Measurements from ENCODE around the gene MVK. TPM values are rescaled to one million over a fixed set of nuclear protein-coding genes. Genes with fewer than 3 reads are reported as not detected.

The MVK gene
- total RNA-seq, 1 donor from 2014 or later: 53.6 TPM

DNA sequence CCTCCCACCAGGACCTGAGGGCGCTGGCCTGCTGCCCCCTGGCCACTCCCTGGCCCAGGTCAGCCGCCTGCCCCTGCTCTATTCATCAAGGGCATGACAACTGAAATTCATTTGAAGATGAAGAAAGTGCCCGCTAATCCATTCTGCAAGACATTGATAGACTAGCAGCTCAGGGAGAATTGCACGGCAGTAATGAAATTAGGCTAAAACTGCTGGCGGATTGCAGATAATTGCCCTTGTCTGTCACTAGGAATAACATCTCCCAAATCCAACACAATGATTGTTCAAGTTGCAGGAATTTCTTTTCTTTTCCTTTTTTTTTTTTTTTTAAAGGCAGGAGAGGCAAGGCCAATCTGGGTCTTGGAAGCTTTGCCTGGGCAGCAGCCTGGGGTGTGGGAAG, 44.5 kb downstream of the MVK start:
- no peak for DNase-seq
- Mint-ChIP-seq H3K27ac (ENCODE audit: unreplicated experiment) (no peak overlapping the region), H3K4me3 (ENCODE audit: unreplicated experiment) (no peak overlapping the region), H3K9me3 (ENCODE audit: unreplicated experiment) (no peaks in the 10 kb centered on the region), H3K27me3 (ENCODE audit: unreplicated experiment) (peaks cover 3% of the 10 kb centered on the region), H3K4me1 (ENCODE audit: low read depth, unreplicated experiment) (peaks cover 4% of the 10 kb centered on the region), H3K36me3 (ENCODE audit: unreplicated experiment) (no peaks in the 10 kb centered on the region)
- TF ChIP-seq, protein P1, sequence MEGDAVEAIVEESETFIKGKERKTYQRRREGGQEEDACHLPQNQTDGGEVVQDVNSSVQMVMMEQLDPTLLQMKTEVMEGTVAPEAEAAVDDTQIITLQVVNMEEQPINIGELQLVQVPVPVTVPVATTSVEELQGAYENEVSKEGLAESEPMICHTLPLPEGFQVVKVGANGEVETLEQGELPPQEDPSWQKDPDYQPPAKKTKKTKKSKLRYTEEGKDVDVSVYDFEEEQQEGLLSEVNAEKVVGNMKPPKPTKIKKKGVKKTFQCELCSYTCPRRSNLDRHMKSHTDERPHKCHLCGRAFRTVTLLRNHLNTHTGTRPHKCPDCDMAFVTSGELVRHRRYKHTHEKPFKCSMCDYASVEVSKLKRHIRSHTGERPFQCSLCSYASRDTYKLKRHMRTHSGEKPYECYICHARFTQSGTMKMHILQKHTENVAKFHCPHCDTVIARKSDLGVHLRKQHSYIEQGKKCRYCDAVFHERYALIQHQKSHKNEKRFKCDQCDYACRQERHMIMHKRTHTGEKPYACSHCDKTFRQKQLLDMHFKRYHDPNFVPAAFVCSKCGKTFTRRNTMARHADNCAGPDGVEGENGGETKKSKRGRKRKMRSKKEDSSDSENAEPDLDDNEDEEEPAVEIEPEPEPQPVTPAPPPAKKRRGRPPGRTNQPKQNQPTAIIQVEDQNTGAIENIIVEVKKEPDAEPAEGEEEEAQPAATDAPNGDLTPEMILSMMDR (IDR thresholded peaks at IDR 0.05; ENCODE audit: partially characterized antibody, unreplicated experiment): no peak

DNA sequence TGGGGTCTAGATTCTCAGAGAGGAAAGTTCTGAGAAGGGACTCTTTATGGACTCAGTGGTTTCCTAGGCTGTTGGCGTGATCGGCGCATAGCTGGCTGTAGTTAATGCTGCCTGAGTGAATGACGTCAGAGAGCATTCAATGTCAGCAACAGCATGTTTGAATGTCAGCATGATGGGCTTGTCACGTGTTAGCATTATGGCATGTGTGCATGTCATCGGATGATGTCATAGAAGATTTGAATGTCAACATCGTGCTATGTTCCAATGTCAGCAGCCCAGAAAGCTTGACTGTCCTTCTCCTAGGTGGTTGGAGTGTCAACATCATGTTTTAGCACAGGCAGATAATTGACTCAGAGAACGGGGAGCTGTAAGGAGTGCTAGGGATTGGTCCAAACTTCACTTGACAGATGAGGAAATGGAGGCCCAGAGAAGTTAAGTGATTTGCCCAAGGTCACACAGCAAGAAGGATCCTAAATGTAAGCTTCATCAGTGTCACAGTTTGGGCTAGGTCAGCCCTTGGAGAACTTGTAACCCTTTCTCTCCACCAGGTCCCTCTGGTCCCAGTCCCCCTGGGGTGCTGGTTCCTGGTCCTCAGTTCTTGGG, 45.5 kb downstream of the MVK start:
- TF ChIP-seq, protein P1 (IDR thresholded peaks at IDR 0.05; ENCODE audit: partially characterized antibody, unreplicated experiment): no peak
- Mint-ChIP-seq H3K36me3 (ENCODE audit: unreplicated experiment) (no peaks in the 10 kb centered on the region), H3K4me3 (ENCODE audit: unreplicated experiment) (no peak overlapping the region), H3K4me1 (ENCODE audit: low read depth, unreplicated experiment) (no peaks in the 10 kb centered on the region), H3K27ac (ENCODE audit: unreplicated experiment) (no peak overlapping the region), H3K27me3 (ENCODE audit: unreplicated experiment) (peaks cover 5% of the 10 kb centered on the region), H3K9me3 (ENCODE audit: unreplicated experiment) (no peaks in the 10 kb centered on the region)
- DNase-seq: no peak

DNA sequence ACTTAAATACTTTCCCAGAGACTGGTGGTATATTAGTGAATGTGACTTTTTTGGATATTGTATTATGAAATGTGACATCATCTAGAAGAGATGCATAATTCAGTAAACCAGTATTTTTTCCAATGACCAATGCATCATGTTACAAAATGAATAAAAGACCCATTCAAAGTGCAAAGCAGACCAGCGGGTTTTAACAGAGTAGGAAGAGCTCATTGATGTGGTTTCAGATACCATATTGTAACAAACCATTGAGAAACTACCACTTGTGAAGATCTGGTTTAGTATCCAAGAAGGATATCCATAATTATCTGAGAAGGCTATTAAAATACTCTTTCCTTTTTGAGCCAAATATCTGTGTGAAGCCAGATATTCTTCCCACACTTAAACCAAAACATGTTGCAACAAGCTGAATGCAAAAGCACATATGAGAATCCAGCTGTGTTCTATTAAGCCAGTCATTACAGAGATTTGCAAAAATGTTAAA, 47.7 kb downstream of the MVK start:
- DNase-seq: no peak
- Mint-ChIP-seq H3K27me3 (ENCODE audit: unreplicated experiment) (peaks cover 5% of the 10 kb centered on the region), H3K4me1 (ENCODE audit: low read depth, unreplicated experiment) (peaks cover 4% of the 10 kb centered on the region), H3K27ac (ENCODE audit: unreplicated experiment) (no peak overlapping the region), H3K4me3 (ENCODE audit: unreplicated experiment) (no peak overlapping the region), H3K9me3 (ENCODE audit: unreplicated experiment) (no peaks in the 10 kb centered on the region), H3K36me3 (ENCODE audit: unreplicated experiment) (no peaks in the 10 kb centered on the region)
- TF ChIP-seq, protein P1 (IDR thresholded peaks at IDR 0.05; ENCODE audit: partially characterized antibody, unreplicated experiment): no peak

DNA sequence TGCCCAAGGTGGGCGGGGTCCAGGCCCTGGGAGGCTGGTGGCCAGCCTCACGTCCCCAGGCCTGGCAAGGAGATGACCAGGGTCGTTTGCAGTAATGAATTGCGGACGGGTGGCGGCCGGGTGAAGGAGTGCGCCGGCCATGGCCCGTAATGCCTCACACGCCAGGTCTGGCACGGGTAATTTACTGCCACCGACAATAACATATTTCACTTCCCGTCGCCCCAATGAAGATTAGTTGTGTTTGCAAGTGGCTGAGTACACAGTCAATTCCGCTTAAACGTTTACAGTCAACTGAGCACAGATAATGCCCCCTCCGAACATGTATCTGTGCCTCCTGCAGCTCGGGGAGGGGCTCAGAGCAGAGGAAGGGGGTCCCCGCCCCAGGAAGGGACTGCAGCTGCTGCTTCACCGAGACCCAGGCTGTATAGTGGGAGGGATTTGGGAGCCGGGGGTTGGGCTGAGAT, 48.3 kb downstream of the MVK start:
- Mint-ChIP-seq H3K27me3 (ENCODE audit: unreplicated experiment) (peaks cover 5% of the 10 kb centered on the region), H3K9me3 (ENCODE audit: unreplicated experiment) (no peaks in the 10 kb centered on the region), H3K27ac (ENCODE audit: unreplicated experiment) (no peak overlapping the region), H3K4me1 (ENCODE audit: low read depth, unreplicated experiment) (peaks cover 4% of the 10 kb centered on the region), H3K36me3 (ENCODE audit: unreplicated experiment) (no peaks in the 10 kb centered on the region), H3K4me3 (ENCODE audit: unreplicated experiment) (no peak overlapping the region)
- no peak for DNase-seq
- TF ChIP-seq, protein P1 (IDR thresholded peaks at IDR 0.05; ENCODE audit: partially characterized antibody, unreplicated experiment): no peak

DNA sequence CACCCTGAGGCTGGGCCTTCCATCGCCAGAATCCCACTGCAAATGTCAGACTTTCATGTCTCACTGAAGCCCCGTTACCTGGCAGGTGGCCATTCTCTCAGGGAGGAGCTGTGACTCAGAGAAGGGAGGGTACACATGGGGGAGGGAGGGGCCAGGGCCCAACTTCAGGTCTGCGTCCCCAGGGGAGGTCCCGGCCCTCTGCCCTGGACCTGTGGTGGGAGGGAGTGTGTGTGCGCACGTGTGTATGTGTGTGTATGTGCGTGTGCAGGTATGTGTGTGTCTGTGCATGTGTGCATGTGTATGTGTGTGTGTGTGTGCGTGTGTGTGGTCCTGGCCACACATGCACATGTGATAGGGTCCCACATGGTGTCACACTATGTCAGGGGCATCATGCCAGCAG, 50.9 kb downstream of the MVK start:
- Mint-ChIP-seq H3K4me1 (ENCODE audit: low read depth, unreplicated experiment) (peaks cover 4% of the 10 kb centered on the region), H3K27ac (ENCODE audit: unreplicated experiment) (no peak overlapping the region), H3K36me3 (ENCODE audit: unreplicated experiment) (no peaks in the 10 kb centered on the region), H3K27me3 (ENCODE audit: unreplicated experiment) (peaks cover 5% of the 10 kb centered on the region), H3K4me3 (ENCODE audit: unreplicated experiment) (no peak overlapping the region), H3K9me3 (ENCODE audit: unreplicated experiment) (no peaks in the 10 kb centered on the region)
- DNase-seq: no peak
- TF ChIP-seq, protein P1 (IDR thresholded peaks at IDR 0.05; ENCODE audit: partially characterized antibody, unreplicated experiment): no peak
